Keratinocyte (primary cell): ENCODE measurements around the gene TRAF3. TPM values are rescaled to one million over a fixed set of nuclear protein-coding genes. Genes with fewer than 3 reads are reported as not detected.

Experiments
- DNase-seq: peaks from one replicate; pipeline ENCODE4 v3.0.0-alpha.2; 2011; ENCODE audit warnings: low read depth, missing footprints, low spot score
- FAIRE-seq: peaks from 2 replicates; lab custom pipeline; 2011; peaks lifted over from hg19 to GRCh38; lab: Jason Lieb, UNC
- H2AFZ ChIP-seq: 2 replicates; pipeline ENCODE4 v1.6.0; 2012; ENCODE audit warnings: low read length, control low read depth, inconsistent platforms; ENCODE audit not compliant: control insufficient read depth
- H3K27ac ChIP-seq: 2 replicates; pipeline ENCODE4 v1.5.1; 2011; ENCODE audit warnings: low read length; ENCODE audit not compliant: control insufficient read depth, insufficient read depth
- H3K27me3 ChIP-seq: 3 replicates; pipeline ENCODE4 v1.6.0; 2011; ENCODE audit warnings: low read length; ENCODE audit not compliant: control insufficient read depth, insufficient read depth; ENCODE audit errors: extremely low read depth
- H3K36me3 ChIP-seq, 2 experiments: 2 replicates in 1 of 2; 3 replicates in 1 of 2; pipeline ENCODE4 v1.5.1; 2011; ENCODE audit warnings: low read length in 2 of 2, mild to moderate bottlenecking in 1 of 2; ENCODE audit not compliant: control insufficient read depth in 2 of 2, insufficient read depth in 2 of 2; ENCODE audit errors: extremely low read depth in 1 of 2
- H3K4me1 ChIP-seq: 3 replicates; pipeline ENCODE4 v1.5.1; 2011; ENCODE audit warnings: low read length; ENCODE audit not compliant: control insufficient read depth, insufficient read depth; ENCODE audit errors: extremely low read depth
- H3K4me2 ChIP-seq: 3 replicates; pipeline ENCODE4 v1.6.0; 2011; ENCODE audit warnings: low read depth, low read length; ENCODE audit not compliant: control insufficient read depth, insufficient read depth; ENCODE audit errors: extremely low read depth
- H3K4me3 ChIP-seq, 3 experiments: fragments of 200-600 bp in 1 of 3; sonication (generic) in 1 of 3; 2 replicates in 2 of 3; 3 replicates in 1 of 3; pipeline ENCODE4 v1.5.1; 2011 to 2016; ENCODE audit warnings: low read length in 3 of 3, mild to moderate bottlenecking in 3 of 3, control low read depth in 2 of 3, inconsistent platforms in 1 of 3, low read depth in 1 of 3, mixed read lengths in 1 of 3, mixed run types in 1 of 3, moderate library complexity in 1 of 3; ENCODE audit not compliant: control insufficient read depth in 2 of 3, insufficient read depth in 2 of 3; ENCODE audit errors: extremely low read depth in 1 of 3
- H3K79me2 ChIP-seq: 2 replicates; pipeline ENCODE4 v1.6.0; 2012; ENCODE audit warnings: low read length; ENCODE audit not compliant: control insufficient read depth, insufficient read depth
- H3K9ac ChIP-seq: 3 replicates; pipeline ENCODE4 v1.6.0; 2011; ENCODE audit warnings: low read length; ENCODE audit not compliant: control insufficient read depth, insufficient read depth; ENCODE audit errors: extremely low read depth
- H3K9me1 ChIP-seq: 3 replicates; pipeline ENCODE4 v1.6.0; 2011; ENCODE audit warnings: low read length; ENCODE audit not compliant: control insufficient read depth, insufficient read depth; ENCODE audit errors: extremely low read depth
- H3K9me3 ChIP-seq: 2 replicates; pipeline ENCODE4 v1.5.1; 2012; ENCODE audit warnings: low read depth, low read length; ENCODE audit not compliant: control insufficient read depth
- H4K20me1 ChIP-seq: 3 replicates; pipeline ENCODE4 v1.6.0; 2011; ENCODE audit warnings: low read length; ENCODE audit not compliant: control insufficient read depth, insufficient read depth; ENCODE audit errors: extremely low read depth
- CTCF ChIP-seq, 3 experiments: IDR thresholded peaks in 1 of 3; conservative IDR thresholded peaks in 1 of 3; optimal IDR thresholded peaks in 1 of 3; 2 replicates in 2 of 3; 3 replicates in 1 of 3; pipeline versions ENCODE3 to v1.5.1; 2011; ENCODE audit warnings: low read length in 3 of 3, mild to moderate bottlenecking in 3 of 3, moderate library complexity in 2 of 3, control low read depth in 1 of 3, inconsistent platforms in 1 of 3; ENCODE audit not compliant: insufficient read depth in 2 of 3; ENCODE audit errors: extremely low read depth in 1 of 3
- EZH2 ChIP-seq: IDR thresholded peaks from one replicate; pipeline ENCODE4 v1.6.1; 2012; ENCODE audit warnings: inconsistent platforms, mild to moderate bottlenecking, low read length, moderate library complexity
- dilution Hi-C: fragments of 300-500 bp; cut with MboI; formaldehyde crosslinking; loops from one replicate; pipeline ENCODE4 v1.7.0; 2020; ENCODE audit warnings: low sequenced_read_pairs; ENCODE audit not compliant: extremely low pct_ligation_motif_present
- polyA plus RNA-seq, 5 experiments: library from polyadenylated mRNA; depleted of rRNA in 3 of 5; stranded (reverse) in 3 of 5; stranded (forward) in 1 of 5; unstranded in 1 of 5; fragments of >200 nt; gene quantifications; 1 replicate in 1 of 5; 2 replicates in 3 of 5; 3 replicates in 1 of 5; pipeline versions ENCODE4 v1.2.1 to v1.2.3, GENCODE V29; 2011 to 2012; ENCODE audit warnings: missing spikeins in 2 of 5, low read depth in 1 of 5, low replicate concordance in 1 of 5

TRAF3 gene
- polyA plus RNA-seq, 1 donor (not counting 4 experiments of a cell fraction or from before 2014, with no cell fraction given), result 12.5 TPM

DNA sequence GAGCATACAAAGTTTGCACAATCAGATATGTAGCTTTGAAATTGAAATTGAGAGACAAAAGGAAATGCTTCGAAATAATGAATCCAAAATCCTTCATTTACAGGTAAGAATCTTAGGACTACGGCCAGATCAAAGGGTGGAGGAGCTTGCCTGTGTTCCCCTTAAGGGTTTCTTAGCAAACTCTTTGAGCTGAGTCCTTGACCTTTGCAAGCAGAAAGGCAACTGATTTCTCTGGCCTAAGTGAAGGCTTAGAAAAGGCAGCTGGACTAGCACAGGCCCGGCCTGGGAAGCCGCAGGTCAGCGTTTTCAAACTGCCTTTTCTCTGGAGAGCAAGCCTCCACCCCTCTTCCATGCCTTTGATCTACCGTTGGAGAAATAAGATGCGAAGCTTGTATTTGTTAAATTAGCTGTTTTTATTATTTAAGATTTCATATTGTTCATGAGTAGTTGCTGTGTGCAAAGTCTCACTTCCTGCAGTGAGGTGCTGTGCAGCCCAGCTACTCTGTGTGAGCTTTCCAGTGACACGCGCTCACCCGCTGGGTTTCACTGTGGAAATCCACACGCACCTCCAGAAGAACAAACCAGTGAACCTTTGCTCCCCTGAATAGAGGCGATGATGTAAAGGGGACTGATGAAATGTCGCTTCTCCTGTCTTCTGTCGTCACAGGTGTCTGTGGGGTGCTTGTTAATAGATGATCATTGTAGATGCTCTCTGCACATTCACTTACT, 120.2 kb downstream of the TRAF3 start:
- H3K79me2 ChIP-seq, result no peaks in the 10 kb centered on the region
- H2AFZ ChIP-seq, result no peak overlapping the region
- TF ChIP-seq CTCF (optimal IDR thresholded peaks at IDR 0.05 in 1 of 3, IDR thresholded peaks at IDR 0.05 in 1 of 3, conservative IDR thresholded peaks at IDR 0.05 in 1 of 3; ENCODE audit: extremely low read depth in 1 of 3, insufficient read depth in 2 of 3, low read length in 3 of 3) (no peak), EZH2 (no peak)
- dilution Hi-C loops, result no loop called here
- no peak overlapping the region for H3K27ac ChIP-seq
- no peak for DNase-seq
- no peak overlapping the region for H3K9ac ChIP-seq
- no peak for FAIRE-seq
- no peaks in the 10 kb centered on the region for H3K9me1 ChIP-seq
- no peaks in the 10 kb centered on the region for H3K4me1 ChIP-seq
- H3K27me3 ChIP-seq, result no peaks in the 10 kb centered on the region
- no peak overlapping the region for H3K4me3 ChIP-seq
- no peaks in the 10 kb centered on the region for H3K9me3 ChIP-seq
- H4K20me1 ChIP-seq, result no peaks in the 10 kb centered on the region
- H3K36me3 ChIP-seq, result peaks cover 0 to 14% of the 10 kb centered on the region in 2 experiments
- H3K4me2 ChIP-seq, result no peak overlapping the region

DNA sequence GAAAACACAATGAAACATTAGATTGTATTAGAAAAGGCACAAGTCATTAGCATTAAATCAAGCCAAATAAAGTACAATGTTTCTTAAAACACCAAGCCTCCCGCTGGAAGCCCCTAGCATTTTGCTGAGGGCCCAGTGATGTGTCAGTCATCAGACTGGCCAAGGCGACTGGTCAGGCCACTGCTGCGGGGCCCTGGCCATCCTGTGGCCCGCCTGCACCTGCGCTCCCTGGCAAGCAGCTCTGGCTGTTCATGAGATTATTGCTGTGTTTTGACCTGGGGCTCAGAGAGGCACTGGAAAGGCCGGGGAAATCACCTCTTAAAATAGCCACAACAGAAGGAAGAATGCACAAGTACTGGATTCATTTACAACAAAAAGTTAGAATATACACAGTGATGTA, 121.0 kb downstream of the TRAF3 start:
- no peaks in the 10 kb centered on the region for H3K9me3 ChIP-seq
- no peaks in the 10 kb centered on the region for H3K79me2 ChIP-seq
- H3K9ac ChIP-seq, result no peak overlapping the region
- no peak for DNase-seq
- dilution Hi-C loops, result no loop called here
- H3K4me1 ChIP-seq, result no peaks in the 10 kb centered on the region
- no peaks in the 10 kb centered on the region for H3K27me3 ChIP-seq
- no peaks in the 10 kb centered on the region for H3K9me1 ChIP-seq
- no peak for FAIRE-seq
- H3K27ac ChIP-seq, result no peak overlapping the region
- H3K36me3 ChIP-seq, result peaks cover 4 to 15% of the 10 kb centered on the region in 2 experiments
- no peak for TF ChIP-seq EZH2
- TF ChIP-seq CTCF (optimal IDR thresholded peaks at IDR 0.05 in 1 of 3, IDR thresholded peaks at IDR 0.05 in 1 of 3, conservative IDR thresholded peaks at IDR 0.05 in 1 of 3; ENCODE audit: extremely low read depth in 1 of 3, insufficient read depth in 2 of 3, low read length in 3 of 3), result no peak
- no peak overlapping the region for H2AFZ ChIP-seq
- no peak overlapping the region for H3K4me3 ChIP-seq
- no peak overlapping the region for H3K4me2 ChIP-seq
- H4K20me1 ChIP-seq, result no peaks in the 10 kb centered on the region
